ENCODE data around the gene TLE1. TPM values are rescaled to one million over a fixed set of nuclear protein-coding genes. Genes with fewer than 3 reads are reported as not detected.

The TLE1 gene
- total RNA-seq, 2 experiments from 2014 or later, result 0.50 to 0.68 TPM

- no peaks in the 10 kb centered on the region for H3K4me1 Mint-ChIP-seq (ENCODE audit: low read depth)
- no peaks in the 10 kb centered on the region for H3K36me3 Mint-ChIP-seq (ENCODE audit: low read depth)
- ATAC-seq, result no peak
- CTCF ChIA-PET, result no interaction called here
- DNase-seq, result no peak
- POLR2A ChIA-PET, result no interaction called here
- H3K27me3 Mint-ChIP-seq (ENCODE audit: low read depth), result no peaks in the 10 kb centered on the region
- H3K9me3 Mint-ChIP-seq (ENCODE audit: insufficient read depth), result no peaks in the 10 kb centered on the region
- no peak overlapping the region for H3K27ac Mint-ChIP-seq
- no peak overlapping the region for H3K4me3 Mint-ChIP-seq
Measured at GRCh38 chr9:81565144-81565543, 124.2 kb downstream of the TLE1 start.

DNA sequence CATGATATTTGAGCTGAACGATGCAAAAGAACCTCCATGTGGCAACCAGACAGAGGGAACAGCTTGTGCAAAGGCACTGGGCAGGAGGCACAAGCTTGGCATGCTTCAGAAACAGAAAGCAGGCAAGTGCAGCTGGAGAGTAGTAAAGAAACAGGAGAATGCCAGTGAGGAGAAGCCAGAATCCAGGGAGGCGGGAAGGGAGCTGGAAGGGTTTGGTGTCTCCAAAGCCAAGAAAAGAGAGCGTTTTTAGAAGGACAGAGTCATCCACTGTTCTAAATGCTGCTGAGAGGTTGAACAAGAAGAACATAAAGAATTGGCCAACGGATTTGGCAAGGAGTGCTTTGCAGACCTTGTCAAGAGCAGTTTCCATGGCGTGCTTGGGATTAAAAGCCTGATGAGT lies 124.7 kb downstream of the TLE1 start:
- no peak for DNase-seq
- no peaks in the 10 kb centered on the region for H3K4me1 Mint-ChIP-seq (ENCODE audit: low read depth)
- POLR2A ChIA-PET, result no interaction called here
- CTCF ChIA-PET, result no interaction called here
- H3K4me3 Mint-ChIP-seq, result no peak overlapping the region
- H3K27ac Mint-ChIP-seq, result no peak overlapping the region
- H3K36me3 Mint-ChIP-seq (ENCODE audit: low read depth), result no peaks in the 10 kb centered on the region
- no peaks in the 10 kb centered on the region for H3K9me3 Mint-ChIP-seq (ENCODE audit: insufficient read depth)
- H3K27me3 Mint-ChIP-seq (ENCODE audit: low read depth), result peaks cover 2% of the 10 kb centered on the region
- no peak for ATAC-seq

DNA sequence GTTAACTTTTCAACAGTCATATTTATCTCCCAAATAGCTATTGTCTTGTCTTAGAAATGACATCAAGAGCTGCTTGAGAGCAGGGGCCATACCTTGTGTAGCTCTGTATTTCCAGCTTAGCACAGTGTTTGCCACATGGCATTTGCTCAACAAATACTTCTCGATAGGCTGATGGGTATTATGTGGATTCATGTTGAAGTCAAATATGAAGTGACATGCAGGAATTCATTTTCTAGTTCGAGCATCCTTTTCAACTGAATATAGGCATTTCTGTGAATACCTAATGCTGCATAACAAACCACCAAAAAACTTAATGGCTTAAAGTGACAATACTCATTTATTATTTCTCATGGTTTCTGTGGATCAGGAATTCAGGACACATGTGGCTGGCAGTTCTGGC lies 125.6 kb downstream of the TLE1 start:
- H3K36me3 Mint-ChIP-seq (ENCODE audit: low read depth), result no peaks in the 10 kb centered on the region
- no peak overlapping the region for H3K27ac Mint-ChIP-seq
- H3K27me3 Mint-ChIP-seq (ENCODE audit: low read depth), result peaks cover 2% of the 10 kb centered on the region
- no peaks in the 10 kb centered on the region for H3K4me1 Mint-ChIP-seq (ENCODE audit: low read depth)
- no peak for ATAC-seq
- H3K4me3 Mint-ChIP-seq, result no peak overlapping the region
- H3K9me3 Mint-ChIP-seq (ENCODE audit: insufficient read depth), result no peaks in the 10 kb centered on the region
- POLR2A ChIA-PET, result no interaction called here
- no peak for DNase-seq
- CTCF ChIA-PET, result no interaction called here

DNA sequence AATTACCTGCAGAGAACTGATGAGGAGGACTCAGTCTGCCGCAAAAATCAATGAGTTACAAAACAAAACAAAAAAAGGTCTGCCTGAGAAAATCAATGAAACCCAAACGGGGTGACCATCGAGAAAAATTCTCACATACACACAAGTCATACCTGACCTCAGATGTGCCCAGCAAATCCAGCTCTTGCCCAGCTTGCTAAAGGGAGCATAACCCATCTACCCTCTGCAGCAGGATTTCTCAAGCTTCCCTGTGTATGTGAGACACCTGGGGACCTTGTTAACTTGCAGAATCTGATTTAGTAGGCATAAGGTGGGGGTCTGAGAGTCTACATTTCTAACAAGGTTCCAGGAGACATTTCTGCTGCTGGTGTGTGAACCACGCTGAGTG lies 126.3 kb downstream of the TLE1 start:
- ChIA-PET CTCF (no interaction called here), POLR2A (no interaction called here)
- Mint-ChIP-seq H3K9me3 (ENCODE audit: insufficient read depth) (no peaks in the 10 kb centered on the region), H3K4me1 (ENCODE audit: low read depth) (no peaks in the 10 kb centered on the region), H3K36me3 (ENCODE audit: low read depth) (no peaks in the 10 kb centered on the region), H3K27ac (no peak overlapping the region), H3K27me3 (ENCODE audit: low read depth) (peaks cover 2% of the 10 kb centered on the region), H3K4me3 (no peak overlapping the region)
- DNase-seq (no peak), ATAC-seq (no peak)

DNA sequence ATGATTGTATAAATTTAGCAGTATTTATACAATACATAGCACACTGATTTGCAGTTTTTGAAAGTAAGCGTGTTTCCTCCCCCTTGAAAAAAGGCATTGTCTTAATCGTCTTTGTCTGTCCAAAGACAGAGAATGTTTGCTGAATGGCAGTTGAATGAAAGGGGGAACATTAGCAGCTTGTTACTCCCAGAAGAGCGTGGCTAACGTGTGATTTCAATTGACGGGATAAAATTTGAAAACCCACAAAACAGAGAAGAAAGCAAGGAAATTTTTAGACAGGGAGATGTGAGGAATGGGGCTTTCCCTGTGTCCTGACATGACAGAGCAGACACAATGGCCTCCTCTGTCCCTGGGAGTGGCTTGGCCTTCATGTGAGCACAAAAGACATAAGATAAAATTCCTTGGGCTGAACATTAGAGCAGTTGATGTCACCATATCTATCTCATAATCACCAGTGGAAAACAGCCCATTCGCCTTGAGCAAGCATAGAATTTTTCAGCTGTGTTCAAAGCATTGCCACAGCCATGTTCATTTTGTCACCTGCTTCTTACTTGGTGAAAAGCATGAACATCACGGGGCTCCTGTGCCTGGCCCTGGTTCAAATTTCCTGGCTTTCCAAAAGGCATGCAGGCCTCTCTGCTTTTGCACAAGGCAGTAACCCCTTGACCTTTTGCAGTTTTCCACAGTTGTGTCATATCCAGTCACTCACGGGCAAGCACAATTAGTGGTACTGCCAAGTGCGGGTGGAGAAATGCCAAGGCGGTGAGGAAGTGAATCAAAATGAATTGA lies 126.9 kb downstream of the TLE1 start:
- Mint-ChIP-seq H3K27me3 (ENCODE audit: low read depth) (peaks cover 2% of the 10 kb centered on the region), H3K27ac (no peak overlapping the region), H3K4me3 (no peak overlapping the region), H3K4me1 (ENCODE audit: low read depth) (no peaks in the 10 kb centered on the region), H3K9me3 (ENCODE audit: insufficient read depth) (no peaks in the 10 kb centered on the region), H3K36me3 (ENCODE audit: low read depth) (no peaks in the 10 kb centered on the region)
- ATAC-seq, result no peak
- DNase-seq, result no peak
- ChIA-PET POLR2A (no interaction called here), CTCF (no interaction called here)

DNA sequence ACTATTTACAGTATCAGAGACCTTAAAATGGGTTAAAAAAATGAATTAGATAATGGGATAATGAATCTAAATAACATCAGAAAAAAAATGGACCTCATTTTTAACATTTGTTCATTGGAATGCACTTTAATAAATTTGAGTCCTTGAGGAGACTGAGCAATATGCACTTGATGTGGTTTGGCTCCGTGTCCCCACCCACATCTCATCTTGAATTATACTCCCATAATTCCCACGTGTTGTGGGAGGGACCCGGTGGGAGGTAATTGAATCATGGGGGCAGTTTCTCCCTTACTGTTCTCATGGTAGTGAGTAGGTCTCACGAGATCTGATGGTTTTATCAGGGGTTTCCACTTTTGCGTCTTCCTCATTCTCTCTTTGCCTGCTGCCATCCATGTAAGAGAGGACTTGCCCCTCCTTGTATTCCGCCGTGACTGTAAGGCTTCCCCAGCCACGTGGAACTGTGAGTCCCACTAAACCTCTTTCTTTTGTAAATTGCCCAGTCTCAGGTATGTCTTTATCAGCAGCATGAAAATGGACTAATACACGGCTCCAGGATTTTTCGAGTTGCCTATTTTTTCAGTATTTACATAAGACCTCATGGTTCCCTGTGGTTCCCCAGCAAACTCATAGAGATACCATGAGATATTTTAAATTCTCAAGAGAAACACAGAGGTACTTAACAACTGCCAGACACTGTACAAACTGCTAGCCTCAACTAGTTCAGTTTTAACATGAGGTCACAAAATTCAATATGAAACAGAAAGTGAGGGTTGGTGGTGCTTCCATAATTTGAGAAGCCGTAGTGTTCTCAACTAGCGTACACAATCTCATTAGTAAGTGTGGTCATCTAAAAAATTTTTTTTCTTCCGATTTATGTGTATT lies 128.3 kb downstream of the TLE1 start:
- Mint-ChIP-seq H3K4me1 (ENCODE audit: low read depth) (no peaks in the 10 kb centered on the region), H3K36me3 (ENCODE audit: low read depth) (no peaks in the 10 kb centered on the region), H3K27ac (no peak overlapping the region), H3K9me3 (ENCODE audit: insufficient read depth) (no peaks in the 10 kb centered on the region), H3K4me3 (no peak overlapping the region), H3K27me3 (ENCODE audit: low read depth) (peaks cover 2% of the 10 kb centered on the region)
- ATAC-seq (no peak), DNase-seq (no peak)
- CTCF ChIA-PET, result no interaction called here
- POLR2A ChIA-PET, result no interaction called here

DNA sequence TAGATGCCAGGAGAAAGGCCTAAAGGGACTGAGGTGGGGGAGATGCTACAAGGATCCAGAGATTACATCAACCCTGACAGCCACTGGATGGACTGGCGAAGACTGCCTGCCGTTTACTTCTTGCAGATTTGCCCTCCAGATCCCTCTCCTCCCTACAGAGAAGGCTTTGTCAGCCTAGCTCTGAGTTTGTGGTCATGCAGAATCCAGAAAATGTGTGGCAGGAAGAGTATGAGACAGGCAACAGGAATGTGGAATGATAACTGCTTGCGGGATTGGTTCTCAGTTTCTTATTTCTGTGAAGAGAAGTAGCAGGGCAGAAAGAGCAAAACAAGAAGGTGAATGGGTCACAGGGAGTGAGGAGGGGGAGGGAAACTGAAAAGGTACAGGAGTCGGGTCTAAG lies 129.6 kb downstream of the TLE1 start:
- ATAC-seq, result no peak
- H3K36me3 Mint-ChIP-seq (ENCODE audit: low read depth), result no peaks in the 10 kb centered on the region
- no peaks in the 10 kb centered on the region for H3K9me3 Mint-ChIP-seq (ENCODE audit: insufficient read depth)
- no peak overlapping the region for H3K4me3 Mint-ChIP-seq
- H3K4me1 Mint-ChIP-seq (ENCODE audit: low read depth), result no peaks in the 10 kb centered on the region
- H3K27ac Mint-ChIP-seq, result no peak overlapping the region
- POLR2A ChIA-PET, result no interaction called here
- H3K27me3 Mint-ChIP-seq (ENCODE audit: low read depth), result peaks cover 2% of the 10 kb centered on the region
- CTCF ChIA-PET, result no interaction called here
- DNase-seq, result no peak

DNA sequence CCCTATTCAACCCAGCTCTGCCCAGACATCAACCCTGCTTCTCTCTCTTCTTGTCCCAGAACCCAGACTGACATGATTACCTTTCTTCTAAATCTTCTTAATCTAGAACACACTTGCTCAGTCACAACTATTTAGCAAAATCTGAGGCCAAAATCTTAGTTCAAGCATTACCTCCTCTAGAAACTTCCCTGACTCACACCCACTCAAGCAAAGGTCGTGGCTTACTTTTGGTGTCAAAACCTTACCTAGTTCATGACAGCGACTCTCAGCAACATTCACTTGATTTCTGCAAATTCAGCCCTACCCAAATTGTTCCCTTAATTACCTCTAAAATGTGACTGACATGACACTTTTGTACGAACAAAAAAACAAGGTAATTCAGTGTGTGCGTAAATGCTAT lies 130.2 kb downstream of the TLE1 start:
- ATAC-seq, result no peak
- H3K9me3 Mint-ChIP-seq (ENCODE audit: insufficient read depth), result no peaks in the 10 kb centered on the region

GRCh38 chr9:81558091-81558830 lies 131.1 kb downstream of the TLE1 start:
- ATAC-seq, result no peak
- Mint-ChIP-seq H3K9me3 (ENCODE audit: insufficient read depth) (no peaks in the 10 kb centered on the region), H3K27me3 (ENCODE audit: low read depth) (peaks cover 2% of the 10 kb centered on the region), H3K4me3 (no peak overlapping the region), H3K4me1 (ENCODE audit: low read depth) (no peaks in the 10 kb centered on the region), H3K27ac (no peak overlapping the region), H3K36me3 (ENCODE audit: low read depth) (no peaks in the 10 kb centered on the region)
- CTCF ChIA-PET, result no interaction called here
- POLR2A ChIA-PET, result interaction anchor here (0.6 kb wide), 1 partner anchor 43 kb away, joined by 3 read pairs; no protein-coding TSS in a partner anchor
- DNase-seq, result no peak

More for the DNA sequence above, 130.2 kb downstream of the TLE1 start:
- no peak for DNase-seq
- Mint-ChIP-seq H3K27me3 (ENCODE audit: low read depth) (peaks cover 2% of the 10 kb centered on the region), H3K4me3 (no peak overlapping the region), H3K27ac (no peak overlapping the region), H3K4me1 (ENCODE audit: low read depth) (no peaks in the 10 kb centered on the region), H3K36me3 (ENCODE audit: low read depth) (no peaks in the 10 kb centered on the region)
- ChIA-PET POLR2A (no interaction called here), CTCF (no interaction called here)

GRCh38 chr9:81557452-81558090 lies 131.8 kb downstream of the TLE1 start:
- Mint-ChIP-seq H3K9me3 (ENCODE audit: insufficient read depth) (no peaks in the 10 kb centered on the region), H3K4me3 (no peak overlapping the region), H3K27me3 (ENCODE audit: low read depth) (peaks cover 2% of the 10 kb centered on the region), H3K36me3 (ENCODE audit: low read depth) (no peaks in the 10 kb centered on the region), H3K4me1 (ENCODE audit: low read depth) (no peaks in the 10 kb centered on the region), H3K27ac (no peak overlapping the region)
- POLR2A ChIA-PET, result interaction anchor here (0.6 kb wide), 1 partner anchor 42 kb away, joined by 3 read pairs; no protein-coding TSS in a partner anchor
- CTCF ChIA-PET, result no interaction called here
- DNase-seq, result no peak
- ATAC-seq, result no peak

- no peaks in the 10 kb centered on the region for H3K4me1 Mint-ChIP-seq (ENCODE audit: low read depth)
- ChIA-PET POLR2A (no interaction called here), CTCF (no interaction called here)
- H3K27me3 Mint-ChIP-seq (ENCODE audit: low read depth), result peaks cover 2% of the 10 kb centered on the region
- H3K27ac Mint-ChIP-seq, result no peak overlapping the region
- no peak for DNase-seq
- no peaks in the 10 kb centered on the region for H3K36me3 Mint-ChIP-seq (ENCODE audit: low read depth)
- H3K4me3 Mint-ChIP-seq, result no peak overlapping the region
- ATAC-seq, result no peak
- H3K9me3 Mint-ChIP-seq (ENCODE audit: insufficient read depth), result no peaks in the 10 kb centered on the region
Measured at GRCh38 chr9:81556923-81557322, 132.4 kb downstream of the TLE1 start.

GRCh38 chr9:81552581-81552991 lies 136.8 kb downstream of the TLE1 start:
- no peaks in the 10 kb centered on the region for H3K4me1 Mint-ChIP-seq (ENCODE audit: low read depth)
- no peak for ATAC-seq
- no peaks in the 10 kb centered on the region for H3K36me3 Mint-ChIP-seq (ENCODE audit: low read depth)
- ChIA-PET POLR2A (no interaction called here), CTCF (no interaction called here)
- H3K4me3 Mint-ChIP-seq, result no peak overlapping the region
- H3K27me3 Mint-ChIP-seq (ENCODE audit: low read depth), result no peaks in the 10 kb centered on the region
- no peak overlapping the region for H3K27ac Mint-ChIP-seq
- no peak for DNase-seq
- no peaks in the 10 kb centered on the region for H3K9me3 Mint-ChIP-seq (ENCODE audit: insufficient read depth)

Measured in activated CD8-positive, alpha-beta T cell treated with anti-CD3 and anti-CD28 coated beads, Interleukin-2, amount 10 ng/mL, durations not matched to agents 7 days and 5 days (primary cell).